HEK293 (cell line): ENCODE measurements around the gene TGM6.

Experiments
- CTCF ChIA-PET: fragments of 350-600 bp; formaldehyde crosslinking; extraction: SDS; loops from one replicate; lab custom pipeline; 2021; ENCODE audit warnings: antibody characterized with exemption; lab: Yijun Ruan, JAX
- POLR2A ChIA-PET: fragments of 300-600 bp; formaldehyde crosslinking; extraction: SDS; loops from one replicate; lab custom pipeline; 2020; ENCODE audit warnings: antibody characterized with exemption, inconsistent platforms; lab: Yijun Ruan, JAX
- H3K27ac ChIP-seq: fragments of 200-500 bp; sonication (Bioruptor generic); 2 replicates; pipeline ENCODE4 v1.5.1; 2014; ENCODE audit warnings: low read depth, low read length, control low read depth, inconsistent platforms; ENCODE audit errors: extremely low read depth
- H3K36me3 ChIP-seq, 2 experiments: fragments of 200-500 bp in 1 of 2; sonication (Bioruptor generic) in 1 of 2; 1 replicate in 1 of 2; 2 replicates in 1 of 2; pipeline ENCODE4 v1.5.1; 2014 to 2017; ENCODE audit warnings: inconsistent platforms in 2 of 2, low read length in 2 of 2; ENCODE audit not compliant: control insufficient read depth in 2 of 2, insufficient read depth in 1 of 2
- H3K4me1 ChIP-seq: fragments of 200-500 bp; sonication (Bioruptor generic); 2 replicates; pipeline ENCODE4 v1.5.1; 2014; ENCODE audit warnings: mild to moderate bottlenecking, low read length, inconsistent platforms; ENCODE audit not compliant: control insufficient read depth, insufficient read depth
- H3K4me3 ChIP-seq: 2 replicates; pipeline ENCODE4 v1.5.1; 2011; ENCODE audit warnings: low read depth, mild to moderate bottlenecking, control low read depth, low read length, moderate library complexity
- H3K9me3 ChIP-seq: fragments of 200-500 bp; sonication (Bioruptor generic); 2 replicates; pipeline ENCODE4 v1.5.1; 2014; ENCODE audit warnings: low read depth, low read length, inconsistent platforms; ENCODE audit not compliant: control insufficient read depth, insufficient read depth
- BCL6B ChIP-seq: fragments of 450-650 bp; formaldehyde crosslinking; IDR thresholded peaks from 2 replicates; pipeline ENCODE4 v1.5.1; 2017; ENCODE audit warnings: missing biosample characterization, missing genetic modification characterization
- ELK4 ChIP-seq: IDR thresholded peaks from 2 replicates; pipeline ENCODE4 v1.6.1; 2011; ENCODE audit warnings: mild to moderate bottlenecking, low read depth, low read length, borderline replicate concordance
- REPIN1 ChIP-seq: fragments of 450-650 bp; formaldehyde crosslinking; IDR thresholded peaks from 2 replicates; pipeline ENCODE4 v1.5.1; 2017; ENCODE audit warnings: missing biosample characterization, missing genetic modification characterization, low read depth
- TRIM28 ChIP-seq: IDR thresholded peaks from 2 replicates; pipeline ENCODE4 v1.6.1; 2011; ENCODE audit warnings: low read length, control low read depth, borderline replicate concordance
- ZNF398 ChIP-seq: fragments of 450-650 bp; formaldehyde crosslinking; IDR thresholded peaks from 2 replicates; pipeline ENCODE4 v1.5.1; 2017; ENCODE audit warnings: missing biosample characterization, missing genetic modification characterization
- ZNF473 ChIP-seq: fragments of 450-650 bp; formaldehyde crosslinking; IDR thresholded peaks from 2 replicates; pipeline ENCODE4 v1.5.1; 2017; ENCODE audit warnings: missing biosample characterization, missing genetic modification characterization
- ZNF510 ChIP-seq: fragments of 450-650 bp; formaldehyde crosslinking; IDR thresholded peaks from 2 replicates; pipeline ENCODE4 v1.5.1; 2018; ENCODE audit warnings: mild to moderate bottlenecking, missing genetic modification characterization, missing biosample characterization; ENCODE audit not compliant: insufficient replicate concordance
- ZNF529 ChIP-seq: fragments of 450-650 bp; formaldehyde crosslinking; IDR thresholded peaks from 2 replicates; pipeline ENCODE4 v1.5.1; 2017; ENCODE audit warnings: missing genetic modification characterization, missing biosample characterization; ENCODE audit not compliant: insufficient replicate concordance
- ZNF585B ChIP-seq: fragments of 450-650 bp; formaldehyde crosslinking; IDR thresholded peaks from 2 replicates; pipeline ENCODE4 v1.5.1; 2016; ENCODE audit warnings: missing biosample characterization, missing genetic modification characterization
- ZNF76 ChIP-seq: fragments of 450-650 bp; formaldehyde crosslinking; IDR thresholded peaks from 2 replicates; pipeline ENCODE4; 2016; ENCODE audit warnings: low read depth, missing biosample characterization, missing genetic modification characterization, borderline replicate concordance
- ZNF777 ChIP-seq: fragments of 450-650 bp; formaldehyde crosslinking; IDR thresholded peaks from 2 replicates; pipeline ENCODE4 v1.5.1; 2017; ENCODE audit warnings: missing biosample characterization, missing genetic modification characterization, borderline replicate concordance
- TF ChIP-seq, protein P1 (sequence below): fragments of 450-650 bp; formaldehyde crosslinking; IDR thresholded peaks from 2 replicates; pipeline ENCODE4 v1.5.1; 2016; ENCODE audit warnings: missing biosample characterization, missing genetic modification characterization, borderline replicate concordance
- TF ChIP-seq, protein P2 (sequence below): fragments of 450-650 bp; formaldehyde crosslinking; IDR thresholded peaks from 2 replicates; pipeline ENCODE4 v1.5.1; 2017; ENCODE audit warnings: missing biosample characterization, missing genetic modification characterization
- TF ChIP-seq, protein P3 (sequence below): fragments of 450-650 bp; formaldehyde crosslinking; IDR thresholded peaks from 2 replicates; pipeline ENCODE4 v1.5.1; 2016; ENCODE audit warnings: missing biosample characterization, missing genetic modification characterization
- TF ChIP-seq, protein P4 (sequence below): fragments of 450-650 bp; formaldehyde crosslinking; IDR thresholded peaks from 2 replicates; pipeline ENCODE4 v1.5.1; 2016; ENCODE audit warnings: missing biosample characterization, missing genetic modification characterization

The TGM6 gene

GRCh38 chr20:2470423-2471193 lies 89.9 kb downstream of the TGM6 start, which contains the start of gene SNRPB (continued):
- TF ChIP-seq, protein P1, sequence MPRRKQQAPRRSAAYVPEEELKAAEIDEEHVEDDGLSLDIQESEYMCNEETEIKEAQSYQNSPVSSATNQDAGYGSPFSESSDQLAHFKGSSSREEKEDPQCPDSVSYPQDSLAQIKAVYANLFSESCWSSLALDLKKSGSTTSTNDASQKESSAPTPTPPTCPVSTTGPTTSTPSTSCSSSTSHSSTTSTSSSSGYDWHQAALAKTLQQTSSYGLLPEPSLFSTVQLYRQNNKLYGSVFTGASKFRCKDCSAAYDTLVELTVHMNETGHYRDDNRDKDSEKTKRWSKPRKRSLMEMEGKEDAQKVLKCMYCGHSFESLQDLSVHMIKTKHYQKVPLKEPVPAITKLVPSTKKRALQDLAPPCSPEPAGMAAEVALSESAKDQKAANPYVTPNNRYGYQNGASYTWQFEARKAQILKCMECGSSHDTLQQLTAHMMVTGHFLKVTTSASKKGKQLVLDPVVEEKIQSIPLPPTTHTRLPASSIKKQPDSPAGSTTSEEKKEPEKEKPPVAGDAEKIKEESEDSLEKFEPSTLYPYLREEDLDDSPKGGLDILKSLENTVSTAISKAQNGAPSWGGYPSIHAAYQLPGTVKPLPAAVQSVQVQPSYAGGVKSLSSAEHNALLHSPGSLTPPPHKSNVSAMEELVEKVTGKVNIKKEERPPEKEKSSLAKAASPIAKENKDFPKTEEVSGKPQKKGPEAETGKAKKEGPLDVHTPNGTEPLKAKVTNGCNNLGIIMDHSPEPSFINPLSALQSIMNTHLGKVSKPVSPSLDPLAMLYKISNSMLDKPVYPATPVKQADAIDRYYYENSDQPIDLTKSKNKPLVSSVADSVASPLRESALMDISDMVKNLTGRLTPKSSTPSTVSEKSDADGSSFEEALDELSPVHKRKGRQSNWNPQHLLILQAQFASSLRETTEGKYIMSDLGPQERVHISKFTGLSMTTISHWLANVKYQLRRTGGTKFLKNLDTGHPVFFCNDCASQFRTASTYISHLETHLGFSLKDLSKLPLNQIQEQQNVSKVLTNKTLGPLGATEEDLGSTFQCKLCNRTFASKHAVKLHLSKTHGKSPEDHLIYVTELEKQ (tag by site-specific recombination) = peak; percentile 69; the same call in 1 of the 2 replicates
- TF ChIP-seq ZNF585B (tag by site-specific recombination) = no peak
- TF ChIP-seq ZNF529 (tag by site-specific recombination) = no peak
- TF ChIP-seq ELK4 = peak; percentile 94
- TF ChIP-seq BCL6B = no peak
- TF ChIP-seq, all 188 proteins: peak for 91

DNA sequence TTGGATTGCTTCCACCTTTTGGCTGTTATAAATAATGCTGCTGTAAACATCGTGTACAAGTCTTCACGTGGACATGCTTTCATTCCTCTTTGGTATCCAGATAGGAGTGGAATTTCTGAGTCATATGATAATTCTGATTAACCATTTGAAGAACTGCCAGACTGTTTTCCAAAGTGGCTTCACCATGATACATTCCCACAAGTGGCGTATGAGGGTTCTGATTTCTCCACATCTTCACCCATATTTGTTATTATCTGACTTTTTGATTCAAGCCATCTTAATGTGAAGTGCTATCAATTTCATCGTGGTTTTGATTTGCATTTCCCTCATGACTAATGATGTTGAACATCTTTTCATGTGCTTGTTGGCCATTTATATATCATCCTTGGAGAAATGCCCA lies 92.8 kb downstream of the TGM6 start:
- Histone ChIP-seq H3K27ac (no peak overlapping the region), H3K4me1 (no peaks in the 10 kb centered on the region; the same call in 1 of the 2 replicates), H3K9me3 (no peaks in the 10 kb centered on the region), H3K4me3 (no peak overlapping the region), H3K36me3 (peaks cover 9 to 23% of the 10 kb centered on the region in 2 experiments; a peak in 2 of 3 replicates)
- TF ChIP-seq TRIM28 (no peak), ZNF510 (tag by site-specific recombination) (no peak), ZNF473 (tag by site-specific recombination) (no peak), ZNF76 (no peak), ZNF398 (tag by site-specific recombination) (no peak), ZNF777 (tag by site-specific recombination) (no peak), REPIN1 (no peak)
- TF ChIP-seq, protein P2, sequence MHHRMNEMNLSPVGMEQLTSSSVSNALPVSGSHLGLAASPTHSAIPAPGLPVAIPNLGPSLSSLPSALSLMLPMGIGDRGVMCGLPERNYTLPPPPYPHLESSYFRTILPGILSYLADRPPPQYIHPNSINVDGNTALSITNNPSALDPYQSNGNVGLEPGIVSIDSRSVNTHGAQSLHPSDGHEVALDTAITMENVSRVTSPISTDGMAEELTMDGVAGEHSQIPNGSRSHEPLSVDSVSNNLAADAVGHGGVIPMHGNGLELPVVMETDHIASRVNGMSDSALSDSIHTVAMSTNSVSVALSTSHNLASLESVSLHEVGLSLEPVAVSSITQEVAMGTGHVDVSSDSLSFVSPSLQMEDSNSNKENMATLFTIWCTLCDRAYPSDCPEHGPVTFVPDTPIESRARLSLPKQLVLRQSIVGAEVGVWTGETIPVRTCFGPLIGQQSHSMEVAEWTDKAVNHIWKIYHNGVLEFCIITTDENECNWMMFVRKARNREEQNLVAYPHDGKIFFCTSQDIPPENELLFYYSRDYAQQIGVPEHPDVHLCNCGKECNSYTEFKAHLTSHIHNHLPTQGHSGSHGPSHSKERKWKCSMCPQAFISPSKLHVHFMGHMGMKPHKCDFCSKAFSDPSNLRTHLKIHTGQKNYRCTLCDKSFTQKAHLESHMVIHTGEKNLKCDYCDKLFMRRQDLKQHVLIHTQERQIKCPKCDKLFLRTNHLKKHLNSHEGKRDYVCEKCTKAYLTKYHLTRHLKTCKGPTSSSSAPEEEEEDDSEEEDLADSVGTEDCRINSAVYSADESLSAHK (tag by site-specific recombination) = no peak
- TF ChIP-seq, protein P3, sequence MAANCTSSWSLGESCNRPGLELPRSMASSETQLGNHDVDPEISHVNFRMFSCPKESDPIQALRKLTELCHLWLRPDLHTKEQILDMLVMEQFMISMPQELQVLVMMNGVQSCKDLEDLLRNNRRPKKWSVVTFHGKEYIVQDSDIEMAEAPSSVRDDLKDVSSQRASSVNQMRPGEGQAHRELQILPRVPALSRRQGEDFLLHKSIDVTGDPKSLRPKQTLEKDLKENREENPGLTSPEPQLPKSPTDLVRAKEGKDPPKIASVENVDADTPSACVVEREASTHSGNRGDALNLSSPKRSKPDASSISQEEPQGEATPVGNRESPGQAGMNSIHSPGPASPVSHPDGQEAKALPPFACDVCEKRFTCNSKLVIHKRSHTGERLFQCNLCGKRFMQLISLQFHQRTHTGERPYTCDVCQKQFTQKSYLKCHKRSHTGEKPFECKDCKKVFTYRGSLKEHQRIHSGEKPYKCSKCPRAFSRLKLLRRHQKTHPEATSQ (tag by site-specific recombination) = no peak
- TF ChIP-seq, protein P4, sequence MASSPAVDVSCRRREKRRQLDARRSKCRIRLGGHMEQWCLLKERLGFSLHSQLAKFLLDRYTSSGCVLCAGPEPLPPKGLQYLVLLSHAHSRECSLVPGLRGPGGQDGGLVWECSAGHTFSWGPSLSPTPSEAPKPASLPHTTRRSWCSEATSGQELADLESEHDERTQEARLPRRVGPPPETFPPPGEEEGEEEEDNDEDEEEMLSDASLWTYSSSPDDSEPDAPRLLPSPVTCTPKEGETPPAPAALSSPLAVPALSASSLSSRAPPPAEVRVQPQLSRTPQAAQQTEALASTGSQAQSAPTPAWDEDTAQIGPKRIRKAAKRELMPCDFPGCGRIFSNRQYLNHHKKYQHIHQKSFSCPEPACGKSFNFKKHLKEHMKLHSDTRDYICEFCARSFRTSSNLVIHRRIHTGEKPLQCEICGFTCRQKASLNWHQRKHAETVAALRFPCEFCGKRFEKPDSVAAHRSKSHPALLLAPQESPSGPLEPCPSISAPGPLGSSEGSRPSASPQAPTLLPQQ (tag by site-specific recombination) = no peak
- CTCF ChIA-PET = interaction anchor here (1.0 to 1.1 kb wide), 2 partner anchors 11 to 22 kb away, joined by 3 to 5 read pairs; no protein-coding TSS in a partner anchor
- POLR2A ChIA-PET = no interaction called here
